Measurements from ENCODE around the gene SREBF2. TPM values are rescaled to one million over a fixed set of nuclear protein-coding genes. Genes with fewer than 3 reads are reported as not detected.
A peak's percentile ranks its signal among the peaks of the same experiment; 100 is the strongest.

The SREBF2 gene
- total and polyA plus RNA-seq, 2 of the 13 experiments (the other 11 are each of a cell fraction or from before 2014, with no cell fraction given): 53.8 to 72.6 TPM

DNA sequence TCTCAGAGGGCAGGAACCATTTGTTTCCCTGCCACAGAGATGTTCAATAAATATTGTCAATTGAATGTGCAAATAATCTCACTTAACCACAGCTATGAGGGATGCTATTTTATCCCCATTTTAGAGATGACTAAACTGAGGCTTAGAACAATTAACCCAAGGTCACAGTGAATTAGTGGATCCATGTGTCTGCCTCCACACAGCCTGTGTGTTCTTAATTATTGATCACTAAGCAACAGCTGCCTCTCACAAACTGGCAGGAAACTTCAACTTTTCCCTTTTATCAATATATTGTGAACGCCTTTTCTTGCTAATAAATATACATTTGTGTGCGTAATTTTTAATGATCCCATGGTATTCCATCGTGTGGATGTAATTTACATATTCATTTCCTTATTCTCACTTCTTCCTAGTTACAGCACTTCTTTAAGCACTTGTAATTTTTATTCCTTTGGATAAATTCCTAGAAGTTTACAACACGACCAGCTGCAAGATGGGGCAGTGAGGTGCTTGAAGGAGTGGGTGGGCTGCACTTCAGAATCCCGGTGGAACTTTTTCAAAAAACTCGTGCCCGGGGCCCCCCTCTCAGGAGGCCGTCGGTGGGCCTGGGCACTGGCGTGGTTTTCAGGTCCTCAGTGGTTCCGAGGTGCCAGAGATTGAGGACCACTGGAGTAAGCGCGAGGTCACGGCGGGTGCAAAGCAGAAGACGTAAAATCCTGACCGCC, 915 bp upstream of the SREBF2 start (continued):
- TF ChIP-seq, protein P1, sequence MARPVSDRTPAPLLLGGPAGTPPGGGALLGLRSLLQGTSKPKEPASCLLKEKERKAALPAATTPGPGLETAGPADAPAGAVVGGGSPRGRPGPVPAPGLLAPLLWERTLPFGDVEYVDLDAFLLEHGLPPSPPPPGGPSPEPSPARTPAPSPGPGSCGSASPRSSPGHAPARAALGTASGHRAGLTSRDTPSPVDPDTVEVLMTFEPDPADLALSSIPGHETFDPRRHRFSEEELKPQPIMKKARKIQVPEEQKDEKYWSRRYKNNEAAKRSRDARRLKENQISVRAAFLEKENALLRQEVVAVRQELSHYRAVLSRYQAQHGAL (CRISPR knock-in tag; IDR thresholded peaks at IDR 0.05; ENCODE audit: not compliant biosample characterization): no peak
- peak; percentile 88 for TF ChIP-seq ADNP (CRISPR knock-in tag; IDR thresholded peaks at IDR 0.05)
- no peak for TF ChIP-seq REL (CRISPR knock-in tag; conservative IDR thresholded peaks at IDR 0.05)
- TF ChIP-seq, protein P2, sequence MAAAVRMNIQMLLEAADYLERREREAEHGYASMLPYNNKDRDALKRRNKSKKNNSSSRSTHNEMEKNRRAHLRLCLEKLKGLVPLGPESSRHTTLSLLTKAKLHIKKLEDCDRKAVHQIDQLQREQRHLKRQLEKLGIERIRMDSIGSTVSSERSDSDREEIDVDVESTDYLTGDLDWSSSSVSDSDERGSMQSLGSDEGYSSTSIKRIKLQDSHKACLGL (CRISPR knock-in tag; IDR thresholded peaks at IDR 0.05): 0 out of 2 replicates have a peak, but pooled peaks have one; percentile 10
- 0 out of 2 replicates have a peak, but pooled peaks have one; percentile 44 for TF ChIP-seq IRX3 (CRISPR knock-in tag; IDR thresholded peaks at IDR 0.05; ENCODE audit: borderline replicate concordance, low read depth)
- TF ChIP-seq KAT2B (IDR thresholded peaks at IDR 0.05; ENCODE audit: borderline replicate concordance, low read depth, low read length): no peak
- no peak for TF ChIP-seq MTF1 (CRISPR knock-in tag; IDR thresholded peaks at IDR 0.05)
- peak; percentile 23; the same call in 1 of the 2 replicates for TF ChIP-seq ZNF44 (CRISPR knock-in tag; IDR thresholded peaks at IDR 0.05)
- TF ChIP-seq, protein P3, sequence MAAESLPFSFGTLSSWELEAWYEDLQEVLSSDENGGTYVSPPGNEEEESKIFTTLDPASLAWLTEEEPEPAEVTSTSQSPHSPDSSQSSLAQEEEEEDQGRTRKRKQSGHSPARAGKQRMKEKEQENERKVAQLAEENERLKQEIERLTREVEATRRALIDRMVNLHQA (CRISPR knock-in tag; IDR thresholded peaks at IDR 0.05): no peak
- no peak for TF ChIP-seq ZNF570 (CRISPR knock-in tag; IDR thresholded peaks at IDR 0.05; ENCODE audit: borderline replicate concordance)
- TF ChIP-seq ZNF382 (CRISPR knock-in tag; IDR thresholded peaks at IDR 0.05; ENCODE audit: borderline replicate concordance): no peak
- TF ChIP-seq ZNF567 (CRISPR knock-in tag; IDR thresholded peaks at IDR 0.05; ENCODE audit: borderline replicate concordance): no peak
- 0 out of 2 replicates have a peak, but pooled peaks have one; percentile 23 for TF ChIP-seq ZNF235 (CRISPR knock-in tag; IDR thresholded peaks at IDR 0.05; ENCODE audit: borderline replicate concordance)
- TF ChIP-seq, protein P4, sequence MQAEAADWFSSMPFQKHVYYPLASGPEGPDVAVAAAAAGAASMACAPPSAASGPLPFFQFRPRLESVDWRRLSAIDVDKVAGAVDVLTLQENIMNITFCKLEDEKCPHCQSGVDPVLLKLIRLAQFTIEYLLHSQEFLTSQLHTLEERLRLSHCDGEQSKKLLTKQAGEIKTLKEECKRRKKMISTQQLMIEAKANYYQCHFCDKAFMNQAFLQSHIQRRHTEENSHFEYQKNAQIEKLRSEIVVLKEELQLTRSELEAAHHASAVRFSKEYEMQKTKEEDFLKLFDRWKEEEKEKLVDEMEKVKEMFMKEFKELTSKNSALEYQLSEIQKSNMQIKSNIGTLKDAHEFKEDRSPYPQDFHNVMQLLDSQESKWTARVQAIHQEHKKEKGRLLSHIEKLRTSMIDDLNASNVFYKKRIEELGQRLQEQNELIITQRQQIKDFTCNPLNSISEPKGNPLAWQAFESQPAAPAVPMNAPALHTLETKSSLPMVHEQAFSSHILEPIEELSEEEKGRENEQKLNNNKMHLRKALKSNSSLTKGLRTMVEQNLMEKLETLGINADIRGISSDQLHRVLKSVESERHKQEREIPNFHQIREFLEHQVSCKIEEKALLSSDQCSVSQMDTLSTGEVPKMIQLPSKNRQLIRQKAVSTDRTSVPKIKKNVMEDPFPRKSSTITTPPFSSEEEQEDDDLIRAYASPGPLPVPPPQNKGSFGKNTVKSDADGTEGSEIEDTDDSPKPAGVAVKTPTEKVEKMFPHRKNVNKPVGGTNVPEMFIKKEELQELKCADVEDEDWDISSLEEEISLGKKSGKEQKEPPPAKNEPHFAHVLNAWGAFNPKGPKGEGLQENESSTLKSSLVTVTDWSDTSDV (CRISPR knock-in tag; IDR thresholded peaks at IDR 0.05): no peak
- TF ChIP-seq, protein P5, sequence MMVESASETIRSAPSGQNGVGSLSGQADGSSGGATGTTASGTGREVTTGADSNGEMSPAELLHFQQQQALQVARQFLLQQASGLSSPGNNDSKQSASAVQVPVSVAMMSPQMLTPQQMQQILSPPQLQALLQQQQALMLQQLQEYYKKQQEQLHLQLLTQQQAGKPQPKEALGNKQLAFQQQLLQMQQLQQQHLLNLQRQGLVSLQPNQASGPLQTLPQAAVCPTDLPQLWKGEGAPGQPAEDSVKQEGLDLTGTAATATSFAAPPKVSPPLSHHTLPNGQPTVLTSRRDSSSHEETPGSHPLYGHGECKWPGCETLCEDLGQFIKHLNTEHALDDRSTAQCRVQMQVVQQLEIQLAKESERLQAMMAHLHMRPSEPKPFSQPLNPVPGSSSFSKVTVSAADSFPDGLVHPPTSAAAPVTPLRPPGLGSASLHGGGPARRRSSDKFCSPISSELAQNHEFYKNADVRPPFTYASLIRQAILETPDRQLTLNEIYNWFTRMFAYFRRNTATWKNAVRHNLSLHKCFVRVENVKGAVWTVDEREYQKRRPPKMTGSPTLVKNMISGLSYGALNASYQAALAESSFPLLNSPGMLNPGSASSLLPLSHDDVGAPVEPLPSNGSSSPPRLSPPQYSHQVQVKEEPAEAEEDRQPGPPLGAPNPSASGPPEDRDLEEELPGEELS (CRISPR knock-in tag; IDR thresholded peaks at IDR 0.05): no peak

Measured in HepG2 (cell line).